Heart left ventricle (tissue), 13 donors: ENCODE measurements around the gene PDE5A.

ENCODE experiments used
- POLR2A ChIP-seq, 2 donors: fragments of 450-650 bp; IDR thresholded peaks; one replicate each; pipeline ENCODE4 v1.6.1; 2017; ENCODE audit warnings: antibody characterized with exemption in 2 of 2, mild to moderate bottlenecking in 2 of 2, moderate library complexity in 2 of 2
- TF ChIP-seq, protein P1 (sequence below), 12 donors: fragments of 200-600 bp; sonication (generic) in 4 of 12; IDR thresholded peaks; one replicate each; pipeline versions ENCODE4 v1.5.0 to v1.8.0; 2018 to 2022; ENCODE audit warnings: antibody characterized with exemption in 12 of 12, mild to moderate bottlenecking in 5 of 12
- donor health status: ischemic (EF 13 %, LVEDD 7.1; RV severe dilation, severe dysfunction).
- donor health status: DM: no; HTN: yes; CAD: no.
- donor health status: DM: no; HTN: no; CAD: no.
- donor health status: ischemic (EF 25% LVEDD 6.9; RV normal size, moderate dysfunction).
- donor health status: ischemic (EF 25% LVEDD 5.7; RV mildly dilated, moderate dysfunction).
- donor health status: ischemic (EF 35%, LVEDD 5.7; RV mildly dilated, moderate dysfunction).
- donor health status: nonischemic (EF 11% LVEDD 7.7; RV severe dilation, severe dysfunction).
- donor health status: DM: yes; HTN: yes; CAD: no.
- donor health status: PGD.
- donor health status: ischemic (EF 29% LVEDD 5.4; RV normal size, mild dysfunction).
- donor health status: nonischemic (EF 23%, LVEDD 6.1; RV moderate dilation, normal function).

DNA sequence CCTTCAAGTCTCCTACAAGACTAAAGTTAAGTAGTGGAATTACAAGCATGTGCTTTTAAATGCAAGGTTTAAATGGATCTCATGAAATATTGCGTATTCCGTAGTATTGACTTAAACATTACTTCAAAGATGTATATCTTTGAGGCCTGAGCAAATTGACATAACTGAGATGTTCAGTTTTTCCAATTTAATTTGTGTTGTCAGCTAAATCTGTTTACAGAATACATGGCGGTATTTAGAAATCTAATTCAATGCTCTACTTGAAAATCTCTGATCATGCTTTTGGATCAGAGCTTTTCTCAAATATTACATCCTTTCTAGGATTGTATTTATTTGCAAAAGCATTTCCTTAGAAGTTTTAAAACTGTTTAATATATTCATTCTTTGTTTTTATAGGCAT is 47.5 kb upstream of the PDE5A start:
- TF ChIP-seq, protein P1, sequence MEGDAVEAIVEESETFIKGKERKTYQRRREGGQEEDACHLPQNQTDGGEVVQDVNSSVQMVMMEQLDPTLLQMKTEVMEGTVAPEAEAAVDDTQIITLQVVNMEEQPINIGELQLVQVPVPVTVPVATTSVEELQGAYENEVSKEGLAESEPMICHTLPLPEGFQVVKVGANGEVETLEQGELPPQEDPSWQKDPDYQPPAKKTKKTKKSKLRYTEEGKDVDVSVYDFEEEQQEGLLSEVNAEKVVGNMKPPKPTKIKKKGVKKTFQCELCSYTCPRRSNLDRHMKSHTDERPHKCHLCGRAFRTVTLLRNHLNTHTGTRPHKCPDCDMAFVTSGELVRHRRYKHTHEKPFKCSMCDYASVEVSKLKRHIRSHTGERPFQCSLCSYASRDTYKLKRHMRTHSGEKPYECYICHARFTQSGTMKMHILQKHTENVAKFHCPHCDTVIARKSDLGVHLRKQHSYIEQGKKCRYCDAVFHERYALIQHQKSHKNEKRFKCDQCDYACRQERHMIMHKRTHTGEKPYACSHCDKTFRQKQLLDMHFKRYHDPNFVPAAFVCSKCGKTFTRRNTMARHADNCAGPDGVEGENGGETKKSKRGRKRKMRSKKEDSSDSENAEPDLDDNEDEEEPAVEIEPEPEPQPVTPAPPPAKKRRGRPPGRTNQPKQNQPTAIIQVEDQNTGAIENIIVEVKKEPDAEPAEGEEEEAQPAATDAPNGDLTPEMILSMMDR (IDR thresholded peaks at IDR 0.05), result no peak
- TF ChIP-seq POLR2A (IDR thresholded peaks at IDR 0.05), result no peak
